NK-92 (cell line): Measurements from ENCODE around the gene NUTF2.

Source experiments
- DNase-seq: peaks from one replicate; lab custom pipeline; 2025; ENCODE audit not compliant: unreplicated experiment; lab: John Stamatoyannopoulos, UW

Gene NUTF2

DNA sequence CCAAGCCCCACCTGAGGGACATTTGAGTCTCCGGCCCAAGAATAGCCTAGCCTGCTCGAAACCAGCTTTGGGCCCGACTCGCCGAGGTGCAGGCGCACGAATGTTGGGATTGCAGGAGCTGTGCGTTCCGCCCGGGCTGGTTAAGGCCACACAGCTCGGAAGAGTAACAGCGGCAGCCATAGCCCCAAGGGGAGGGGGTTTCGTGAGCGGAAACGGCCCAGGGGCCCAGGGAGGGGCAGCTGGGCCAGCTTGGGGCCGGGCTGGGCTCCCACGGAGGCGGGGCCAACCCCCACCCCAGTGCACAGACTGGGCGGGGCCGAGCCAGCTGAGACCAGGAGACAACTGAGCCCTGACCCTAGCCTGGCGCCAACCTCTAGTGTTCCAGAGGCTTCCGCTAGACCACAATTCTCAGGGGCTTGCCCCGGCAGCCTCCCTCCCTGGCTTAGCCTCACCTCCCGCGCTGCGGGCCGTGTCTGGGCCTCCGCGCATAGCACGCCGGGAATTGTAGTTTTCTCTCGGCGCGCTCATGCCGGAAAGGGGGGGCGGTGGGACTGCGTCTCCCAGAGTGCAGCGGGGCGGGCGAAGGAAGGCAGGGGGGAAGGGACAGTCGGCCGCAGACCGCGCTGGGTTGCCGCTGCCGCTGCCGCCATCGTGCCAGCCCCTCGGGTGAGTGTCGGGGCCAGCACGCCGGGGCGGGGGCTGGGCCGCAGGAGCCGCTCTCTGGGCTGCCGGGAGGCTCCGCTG, at the start of gene NUTF2:
Gene NUTF2, plus strand, starts transcription at position 614 of the 744 bp plus-strand sequence. CDS start 18,198 bp downstream, outside the sequence.
- DNase-seq = peak; percentile 66

DNA sequence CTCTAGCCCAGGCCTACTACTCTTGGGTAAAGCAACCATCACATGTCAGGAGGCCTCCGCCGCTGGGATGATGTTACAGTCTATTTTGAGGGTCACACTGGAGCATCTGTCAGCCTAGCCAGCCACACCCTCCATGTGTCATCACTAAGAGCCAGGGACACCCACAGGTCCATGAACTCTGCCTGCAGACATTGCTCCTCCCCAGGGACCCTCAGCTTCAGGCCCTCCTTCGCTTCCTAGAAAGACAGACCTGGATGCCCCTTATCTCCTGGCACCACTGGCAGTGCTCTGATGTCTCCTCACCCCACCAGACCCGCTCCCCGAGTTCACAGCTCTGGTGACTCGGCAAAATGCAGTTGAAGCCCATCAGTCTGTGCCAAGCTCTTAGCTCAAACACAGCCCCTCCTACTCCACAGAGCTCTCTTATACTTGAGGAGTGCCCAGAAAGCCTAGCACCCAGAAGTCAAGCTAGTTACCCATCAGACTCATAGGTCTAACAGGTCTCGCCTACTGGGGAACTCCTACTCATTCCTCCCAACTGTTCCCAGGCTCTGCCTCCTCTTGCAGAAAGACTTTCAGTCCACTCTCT, 46.3 kb upstream of the NUTF2 start:
- DNase-seq = no peak

DNA sequence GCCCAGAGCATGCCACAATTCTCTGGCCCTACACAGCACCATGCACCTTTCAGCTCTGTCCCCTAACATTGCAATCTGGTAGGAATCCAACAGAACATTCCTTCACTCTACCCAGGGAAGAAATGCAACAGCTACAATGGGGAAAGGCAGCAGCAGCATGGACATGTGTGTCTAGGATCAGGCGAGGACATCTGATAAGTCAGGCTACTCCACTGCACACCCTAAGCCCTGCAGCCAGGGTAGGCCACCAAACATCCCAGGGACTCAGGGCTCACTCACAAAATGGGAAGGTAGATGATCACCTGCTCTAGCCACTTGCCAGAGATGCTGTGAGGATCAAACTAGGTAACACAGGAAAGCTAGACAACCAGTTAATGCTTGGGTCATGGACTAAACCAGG, 45.5 kb upstream of the NUTF2 start:
- DNase-seq = no peak

GRCh38 chr16:67801883-67802282, 44.9 kb upstream of the NUTF2 start:
- DNase-seq = no peak

GRCh38 chr16:67803894-67804293, 42.8 kb upstream of the NUTF2 start:
- no peak for DNase-seq

- DNase-seq = no peak
Observed at GRCh38 chr16:67804853-67805542, 41.7 kb upstream of the NUTF2 start.

DNA sequence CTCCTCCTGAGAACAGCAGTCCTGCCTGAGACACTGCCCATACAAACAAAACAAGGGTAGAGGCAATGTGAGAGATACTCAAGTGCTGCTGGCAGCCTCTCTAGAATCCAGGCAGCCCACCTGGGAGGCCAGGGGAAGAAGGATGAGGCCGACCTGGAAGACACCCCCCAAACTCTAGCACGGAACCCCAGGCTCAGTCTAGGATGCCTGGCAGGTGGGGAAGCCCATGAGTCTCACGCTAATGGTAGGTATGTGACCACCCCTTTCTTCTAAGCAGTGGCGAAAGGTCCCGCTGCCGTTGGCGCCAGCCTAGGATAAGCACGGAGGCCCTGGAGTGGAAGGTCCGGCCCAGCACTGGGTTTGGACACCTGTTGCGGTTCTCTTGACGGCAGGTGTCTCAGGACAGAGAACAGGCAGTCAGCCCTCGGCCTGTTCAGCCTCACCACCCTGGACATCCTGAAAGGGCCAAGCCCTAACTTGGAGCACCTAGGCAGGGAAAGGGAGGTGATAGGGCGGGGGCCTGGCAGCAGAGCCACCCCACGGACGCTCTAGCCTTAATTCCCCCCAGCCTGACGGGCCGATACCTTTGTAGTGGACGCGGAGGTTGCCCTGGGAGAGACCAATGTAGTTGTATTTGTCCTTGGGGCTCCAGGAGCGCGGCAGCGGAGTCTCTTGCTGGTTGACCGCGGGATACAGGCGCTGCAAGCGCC, 40.9 kb upstream of the NUTF2 start:
- DNase-seq = no peak

DNA sequence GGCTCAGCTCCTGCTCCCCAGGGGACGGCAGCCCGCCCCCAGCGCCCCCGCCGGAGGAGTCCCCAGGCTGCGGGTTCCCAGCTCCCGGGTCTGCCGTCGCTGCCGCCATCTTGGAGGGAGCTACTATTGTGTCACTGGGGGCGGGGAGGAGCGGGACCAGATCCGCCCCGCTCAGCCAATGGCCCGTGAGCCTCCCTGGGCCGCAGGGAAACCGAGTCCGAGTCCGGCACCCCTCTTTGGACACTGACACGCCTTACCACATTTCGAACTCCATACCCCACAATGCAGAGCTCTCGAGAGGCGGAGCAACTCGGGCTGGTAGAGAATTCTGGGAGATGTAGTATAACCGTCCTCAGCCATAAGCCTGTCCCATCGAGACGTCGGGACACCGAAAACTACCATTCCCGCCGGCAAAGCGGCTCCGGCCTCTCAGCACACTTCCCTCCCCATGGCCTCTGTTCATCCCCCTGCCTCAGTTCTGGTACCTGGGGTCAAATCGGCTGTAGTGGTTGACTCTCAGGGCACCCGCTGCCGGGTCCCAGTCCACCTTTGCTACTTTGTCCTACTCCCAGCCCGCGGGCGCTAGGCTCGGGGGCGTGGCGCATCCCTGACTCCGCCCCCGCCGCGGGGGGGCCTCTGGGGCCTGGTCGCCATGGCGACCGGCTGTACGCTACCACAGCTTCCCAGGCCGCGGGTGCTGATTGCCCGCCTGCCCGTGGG, 40.1 kb upstream of the NUTF2 start, which contains the start of the genes RANBP10 and TSNAXIP1:
Gene RANBP10, minus strand, starts transcription at position 133 of the 720 bp plus-strand sequence. Its CDS starts 24 bp downstream, at position 109.
Gene TSNAXIP1, plus strand, starts transcription at position 462 of the 720 bp plus-strand sequence. CDS start 261 bp downstream, outside the sequence.
- DNase-seq = peak; percentile 78

- no peak for DNase-seq
Observed at GRCh38 chr16:67807148-67807682, 39.5 kb upstream of the NUTF2 start.

- DNase-seq = no peak
Observed at GRCh38 chr16:67811899-67812298, 34.8 kb upstream of the NUTF2 start.

DNA sequence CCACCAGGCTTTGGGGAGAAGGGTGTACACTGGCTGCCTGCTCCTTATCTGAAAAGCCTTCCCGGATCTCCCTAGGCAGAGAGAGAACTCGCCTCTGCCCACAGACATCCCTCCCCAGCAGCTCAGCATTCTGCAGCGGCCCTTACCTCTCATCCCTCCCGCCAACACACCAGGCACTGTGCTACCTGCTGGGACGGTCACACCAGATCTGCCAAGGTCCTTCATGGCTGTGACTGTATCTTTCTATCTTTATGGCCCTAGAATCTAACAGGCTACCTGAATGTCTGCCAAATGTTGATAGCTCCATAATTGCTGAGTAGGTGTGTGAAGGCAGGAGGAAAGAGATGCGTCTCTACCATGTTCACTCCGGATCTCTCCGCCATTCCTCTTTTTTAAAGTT, 32.2 kb upstream of the NUTF2 start:
- no peak for DNase-seq

- no peak for DNase-seq
Observed at GRCh38 chr16:67820608-67821259, 26.0 kb upstream of the NUTF2 start.

DNA sequence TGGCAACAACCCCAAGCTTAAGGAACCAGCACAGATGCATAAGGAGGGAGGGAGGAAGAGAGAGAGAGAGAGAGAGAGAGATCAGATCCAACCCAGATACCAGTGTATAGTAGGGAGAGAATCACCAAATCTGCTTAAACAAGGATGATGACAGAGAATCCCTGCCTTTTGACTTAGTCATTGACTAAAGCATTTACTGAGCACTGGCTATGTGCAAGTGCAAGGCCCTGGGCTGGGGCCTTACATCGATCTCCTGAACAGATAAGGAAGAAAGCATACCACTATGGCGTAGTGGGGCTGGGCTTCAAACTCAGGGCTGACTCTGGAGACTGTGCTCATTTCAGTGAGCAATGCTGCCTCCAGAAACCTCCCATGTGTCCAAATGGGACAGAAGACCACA, 24.2 kb upstream of the NUTF2 start:
- DNase-seq = no peak

GRCh38 chr16:67825119-67825518, 21.6 kb upstream of the NUTF2 start:
- DNase-seq = no peak

DNA sequence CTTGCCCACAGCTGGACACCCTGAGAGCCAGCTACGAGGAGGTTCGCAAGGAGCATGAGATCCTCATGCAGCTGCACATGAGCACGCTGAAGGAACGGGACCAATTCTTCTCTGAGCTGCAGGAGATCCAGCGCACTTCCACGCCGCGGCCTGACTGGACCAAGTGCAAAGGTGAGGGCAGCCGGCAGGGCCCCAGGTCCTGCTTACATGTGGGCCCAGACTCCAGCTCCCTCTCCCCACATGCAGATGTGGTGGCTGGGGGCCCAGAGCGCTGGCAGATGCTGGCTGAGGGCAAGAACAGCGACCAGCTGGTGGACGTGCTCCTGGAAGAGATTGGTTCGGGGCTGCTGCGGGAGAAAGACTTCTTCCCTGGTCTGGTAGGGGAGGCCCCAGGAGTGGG, 20.8 kb upstream of the NUTF2 start:
- no peak for DNase-seq

GRCh38 chr16:67828651-67829050, 18.1 kb upstream of the NUTF2 start:
- no peak for DNase-seq

GRCh38 chr16:67833030-67833414, 13.7 kb upstream of the NUTF2 start:
- DNase-seq = no peak

DNA sequence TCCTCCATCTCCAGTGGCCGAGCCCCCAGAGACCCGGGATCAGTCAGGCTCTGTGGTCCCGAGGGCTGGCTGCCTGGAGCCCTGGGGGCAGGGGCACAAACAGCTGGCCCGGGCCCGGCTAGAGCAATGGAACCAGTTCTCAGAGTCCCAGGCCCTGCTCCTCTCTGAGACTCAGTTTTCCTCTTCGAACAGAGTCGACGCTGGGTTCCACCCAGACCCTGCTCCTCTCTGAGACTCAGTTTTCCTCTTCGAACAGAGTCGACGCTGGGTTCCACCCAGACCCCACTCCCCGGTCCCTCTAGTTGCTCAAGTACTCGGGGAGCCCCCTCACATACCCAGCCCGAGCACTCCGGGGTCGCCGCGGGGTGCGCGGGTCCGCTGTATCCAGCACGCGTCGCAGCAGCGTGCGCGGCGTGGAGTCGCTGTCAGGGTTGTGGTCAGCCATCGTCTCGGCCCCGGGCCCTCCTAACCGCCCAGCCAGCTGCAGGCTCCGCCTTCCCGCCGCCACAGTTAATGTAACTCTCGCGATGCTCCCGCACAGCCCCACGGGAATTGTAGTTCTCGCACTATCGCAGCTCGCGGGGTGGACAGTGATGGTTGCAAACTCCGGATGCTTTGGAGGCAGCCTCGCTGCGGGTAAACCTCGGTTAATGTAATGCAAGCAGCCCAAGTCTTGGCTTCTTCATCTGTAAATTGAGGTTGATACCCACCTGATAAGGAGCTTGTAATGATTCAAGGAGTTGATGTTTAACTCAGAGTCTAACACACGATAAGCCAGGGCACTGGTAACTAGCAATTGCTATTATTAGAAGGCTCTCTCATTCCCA, 13.1 kb upstream of the NUTF2 start:
- peak; percentile 30 for DNase-seq

DNA sequence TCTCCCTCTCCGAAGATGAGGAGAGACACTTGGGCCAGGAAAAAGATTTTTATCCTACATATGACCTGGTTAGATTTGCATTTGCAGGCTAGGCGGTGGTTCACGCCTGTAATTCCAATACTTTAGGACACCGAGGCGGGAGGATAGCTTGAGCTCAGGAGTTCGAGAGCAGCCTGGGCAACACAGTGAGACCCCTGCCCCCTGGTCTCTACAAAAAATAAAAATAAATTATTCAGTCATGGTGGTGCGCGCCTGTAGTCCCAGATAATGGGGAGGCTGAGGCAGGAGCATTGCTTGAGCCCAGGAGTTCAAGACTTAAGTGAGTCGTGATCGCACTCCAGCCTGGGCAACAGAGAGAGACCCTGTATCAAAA, 12.5 kb upstream of the NUTF2 start:
- DNase-seq = no peak
